ENCODE measurements around the gene TRIM56.

DNA sequence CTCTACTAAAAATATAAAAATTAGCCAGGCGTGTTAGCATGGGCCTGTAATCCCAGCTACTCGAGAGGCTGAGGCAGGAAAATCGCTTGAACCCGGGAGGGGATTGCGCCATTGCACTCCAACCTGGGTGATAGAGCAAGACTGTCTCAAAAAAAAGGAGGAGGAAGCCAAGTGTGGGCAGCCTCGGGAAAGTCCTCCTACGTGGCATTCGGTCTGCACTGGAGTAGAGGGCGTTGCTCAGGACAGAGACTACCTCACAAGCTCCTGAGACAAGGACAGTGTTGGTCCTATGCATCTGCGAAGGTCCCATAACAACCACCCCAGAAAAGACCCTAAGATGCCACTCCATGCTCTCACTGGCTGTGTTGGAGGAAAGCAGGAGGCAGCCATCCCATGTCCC lies 31.6 kb downstream of the TRIM56 start:
- TF ChIP-seq, protein P1, sequence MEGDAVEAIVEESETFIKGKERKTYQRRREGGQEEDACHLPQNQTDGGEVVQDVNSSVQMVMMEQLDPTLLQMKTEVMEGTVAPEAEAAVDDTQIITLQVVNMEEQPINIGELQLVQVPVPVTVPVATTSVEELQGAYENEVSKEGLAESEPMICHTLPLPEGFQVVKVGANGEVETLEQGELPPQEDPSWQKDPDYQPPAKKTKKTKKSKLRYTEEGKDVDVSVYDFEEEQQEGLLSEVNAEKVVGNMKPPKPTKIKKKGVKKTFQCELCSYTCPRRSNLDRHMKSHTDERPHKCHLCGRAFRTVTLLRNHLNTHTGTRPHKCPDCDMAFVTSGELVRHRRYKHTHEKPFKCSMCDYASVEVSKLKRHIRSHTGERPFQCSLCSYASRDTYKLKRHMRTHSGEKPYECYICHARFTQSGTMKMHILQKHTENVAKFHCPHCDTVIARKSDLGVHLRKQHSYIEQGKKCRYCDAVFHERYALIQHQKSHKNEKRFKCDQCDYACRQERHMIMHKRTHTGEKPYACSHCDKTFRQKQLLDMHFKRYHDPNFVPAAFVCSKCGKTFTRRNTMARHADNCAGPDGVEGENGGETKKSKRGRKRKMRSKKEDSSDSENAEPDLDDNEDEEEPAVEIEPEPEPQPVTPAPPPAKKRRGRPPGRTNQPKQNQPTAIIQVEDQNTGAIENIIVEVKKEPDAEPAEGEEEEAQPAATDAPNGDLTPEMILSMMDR (IDR thresholded peaks at IDR 0.05; ENCODE audit: low read length) = no peak
- TF ChIP-seq EZH2 (optimal IDR thresholded peaks at IDR 0.05; ENCODE audit: low read depth, low read length) (no peak), EZH2phosphoT487 (IDR thresholded peaks at IDR 0.05; ENCODE audit: low read length) (no peak)
